IMR-90 (cell line): ENCODE measurements around the gene NIPBL. TPM values are rescaled to one million over a fixed set of nuclear protein-coding genes. Genes with fewer than 3 reads are reported as not detected.

Experiments
- ATAC-seq: fragments of 200-7000 bp; cut with Tn5 transposase; 2 replicates; pipeline ENCODE4 v1.9.1; 2020; ENCODE audit warnings: low read depth, mild to moderate bottlenecking, moderate library complexity
- BruUV-seq: library from RNA; stranded (reverse); fragments of 400-500 nt; replicated peaks from 2 replicates; lab custom pipeline; 2021; lab: Mats Ljungman, UMichigan
- CTCF ChIA-PET: fragments of 300-600 bp; formaldehyde crosslinking; extraction: SDS; loops from one replicate; lab custom pipeline; 2021; ENCODE audit warnings: antibody characterized with exemption; lab: Yijun Ruan, JAX
- POLR2A ChIA-PET: fragments of 300-600 bp; sonication (Branson Sonifier 250); formaldehyde crosslinking; loops from one replicate; lab custom pipeline; 2022; ENCODE audit warnings: antibody characterized with exemption; ENCODE audit not compliant: unreplicated experiment; lab: Charles Lee
- DNase-seq: peaks from one replicate; pipeline ENCODE4 v3.0.0; 2013
- H2AFZ ChIP-seq: replicated peaks from 2 replicates; pipeline ENCODE3; 2013; ENCODE audit warnings: low read length, mild to moderate bottlenecking; ENCODE audit not compliant: poor library complexity
- H2AK5ac ChIP-seq: 2 replicates; pipeline ENCODE4 v1.6.1; 2013; ENCODE audit warnings: low read depth, low read length, inconsistent platforms
- H2AK9ac ChIP-seq: replicated peaks from 2 replicates; pipeline ENCODE3; 2013; ENCODE audit warnings: mild to moderate bottlenecking, low read depth, low read length, moderate library complexity; ENCODE audit not compliant: poor library complexity
- H2BK120ac ChIP-seq: 2 replicates; pipeline ENCODE4 v1.6.1; 2013; ENCODE audit warnings: low read depth, low read length, inconsistent platforms
- H2BK15ac ChIP-seq: 3 replicates; pipeline ENCODE4 v1.6.1; 2013; ENCODE audit warnings: low read depth, low read length, inconsistent platforms
- H2BK20ac ChIP-seq: 2 replicates; pipeline ENCODE4 v1.6.1; 2013; ENCODE audit warnings: low read depth, mild to moderate bottlenecking, inconsistent platforms, low read length, moderate library complexity
- H2BK5ac ChIP-seq: 2 replicates; pipeline ENCODE4 v1.6.1; 2013; ENCODE audit warnings: mild to moderate bottlenecking, low read depth, low read length, inconsistent platforms; ENCODE audit not compliant: poor library complexity, severe bottlenecking
- H3K14ac ChIP-seq: replicated peaks from 2 replicates; pipeline ENCODE4 v1.6.1; 2013; ENCODE audit warnings: low read depth, low read length, inconsistent platforms
- H3K18ac ChIP-seq: 2 replicates; pipeline ENCODE4 v1.6.1; 2013; ENCODE audit warnings: low read depth, low read length, control low read depth
- H3K23ac ChIP-seq: 2 replicates; pipeline ENCODE4 v1.6.1; 2013; ENCODE audit warnings: low read depth, low read length, inconsistent platforms
- H3K27ac ChIP-seq: 2 replicates; pipeline ENCODE4 v1.5.1; 2013; ENCODE audit warnings: mild to moderate bottlenecking, control low read depth, low read length; ENCODE audit not compliant: insufficient read depth
- H3K27me3 ChIP-seq: 2 replicates; pipeline ENCODE4 v1.6.1; 2013; ENCODE audit warnings: low read length; ENCODE audit not compliant: control insufficient read depth, insufficient read depth
- H3K36me3 ChIP-seq: 2 replicates; pipeline ENCODE4 v1.6.1; 2013; ENCODE audit warnings: low read length, mixed read lengths; ENCODE audit not compliant: control insufficient read depth, insufficient read depth
- H3K4ac ChIP-seq: 2 replicates; pipeline ENCODE4 v1.6.1; 2013; ENCODE audit warnings: low read depth, low read length, inconsistent platforms
- H3K4me1 ChIP-seq: 2 replicates; pipeline ENCODE4 v1.6.1; 2013; ENCODE audit warnings: low read length, mixed read lengths; ENCODE audit not compliant: control insufficient read depth, insufficient read depth
- H3K4me2 ChIP-seq: 2 replicates; pipeline ENCODE4 v1.6.1; 2013; ENCODE audit warnings: low read depth, mild to moderate bottlenecking, control low read depth, low read length, moderate library complexity
- H3K4me3 ChIP-seq: 2 replicates; pipeline ENCODE4 v1.5.1; 2013; ENCODE audit warnings: low read depth, mild to moderate bottlenecking, control low read depth, low read length, moderate library complexity; ENCODE audit not compliant: insufficient read depth
- H3K56ac ChIP-seq: 2 replicates; pipeline ENCODE4 v1.6.1; 2013; ENCODE audit warnings: low read length, inconsistent platforms; ENCODE audit not compliant: insufficient read depth; ENCODE audit errors: extremely low read depth
- H3K79me1 ChIP-seq, 2 experiments: 2 replicates each; pipeline ENCODE4 v1.6.1; 2013; ENCODE audit warnings: low read length in 2 of 2, inconsistent platforms in 1 of 2, low read depth in 1 of 2
- H3K9ac ChIP-seq: 2 replicates; pipeline ENCODE4 v1.6.1; 2013; ENCODE audit warnings: low read depth, low read length, control low read depth
- H3K9me1 ChIP-seq: 2 replicates; pipeline ENCODE4 v1.6.1; 2013; ENCODE audit warnings: low read length, inconsistent platforms; ENCODE audit not compliant: insufficient read depth
- H3K9me3 ChIP-seq: 2 replicates; pipeline ENCODE4 v1.6.1; 2013; ENCODE audit warnings: low read length; ENCODE audit not compliant: control insufficient read depth, insufficient read depth
- H4K20me1 ChIP-seq: 2 replicates; pipeline ENCODE4 v1.6.1; 2013; ENCODE audit warnings: low read length, inconsistent platforms; ENCODE audit not compliant: insufficient read depth
- H4K5ac ChIP-seq: 2 replicates; pipeline ENCODE4 v1.6.1; 2013; ENCODE audit warnings: mild to moderate bottlenecking, low read depth, low read length, control low read depth
- H4K8ac ChIP-seq, 2 experiments: 2 replicates each; pipeline ENCODE4 v1.6.1; 2013; ENCODE audit warnings: low read depth in 2 of 2, low read length in 2 of 2, control low read depth in 1 of 2, inconsistent platforms in 1 of 2
- H4K91ac ChIP-seq: 2 replicates; pipeline ENCODE4 v1.6.1; 2013; ENCODE audit warnings: low read depth, low read length, inconsistent platforms; ENCODE audit not compliant: insufficient read depth
- BHLHE40 ChIP-seq: fragments of 150-350 bp; IDR thresholded peaks from 2 replicates; pipeline ENCODE4 v1.6.1; 2016; ENCODE audit warnings: mild to moderate bottlenecking, low read depth, low read length
- CEBPB ChIP-seq: IDR thresholded peaks from 2 replicates; pipeline ENCODE4 v1.6.1; 2012; ENCODE audit warnings: low read depth, low read length, improper control_type of control experiment
- CHD1 ChIP-seq: IDR thresholded peaks from 2 replicates; pipeline ENCODE4 v1.6.1; 2012; ENCODE audit warnings: low read depth, low read length, improper control_type of control experiment
- FOS ChIP-seq: fragments of 150-350 bp; IDR thresholded peaks from 2 replicates; pipeline ENCODE4 v1.6.1; 2016; ENCODE audit warnings: low read depth, low read length
- MAFK ChIP-seq: IDR thresholded peaks from 2 replicates; pipeline ENCODE4 v1.6.1; 2012; ENCODE audit warnings: low read depth, low read length, improper control_type of control experiment
- MAZ ChIP-seq: IDR thresholded peaks from 2 replicates; pipeline ENCODE4 v1.6.1; 2012; ENCODE audit warnings: low read depth, mild to moderate bottlenecking, low read length, improper control_type of control experiment, moderate library complexity, borderline replicate concordance
- MXI1 ChIP-seq: IDR thresholded peaks from 2 replicates; pipeline ENCODE4 v1.6.1; 2012; ENCODE audit warnings: low read depth, mild to moderate bottlenecking, low read length, moderate library complexity, borderline replicate concordance
- NFE2L2 ChIP-seq: fragments of 150-350 bp; IDR thresholded peaks from 2 replicates; pipeline ENCODE4 v1.6.1; 2016; ENCODE audit warnings: low read depth, mild to moderate bottlenecking, low read length
- POLR2A ChIP-seq: IDR thresholded peaks from 2 replicates; pipeline ENCODE4 v1.6.1; 2012; ENCODE audit warnings: mild to moderate bottlenecking, low read depth, low read length
- RCOR1 ChIP-seq: IDR thresholded peaks from 2 replicates; pipeline ENCODE4 v1.6.1; 2012; ENCODE audit warnings: mild to moderate bottlenecking, low read length, improper control_type of control experiment; ENCODE audit not compliant: insufficient replicate concordance
- RFX5 ChIP-seq: IDR thresholded peaks from 2 replicates; pipeline ENCODE4 v1.8.0; 2012; ENCODE audit warnings: low read depth, mild to moderate bottlenecking, low read length, moderate library complexity
- USF2 ChIP-seq: fragments of 150-350 bp; IDR thresholded peaks from 2 replicates; pipeline ENCODE4 v1.6.1; 2017; ENCODE audit warnings: mild to moderate bottlenecking, antibody characterized with exemption, low read length, low read depth
- WGBS, 2 experiments: methylation state at CpG; one replicate each; pipeline versions ENCODE4 v1.1.5 to v1.1.7; 2013; ENCODE audit warnings: missing lambda C conversion rate in 2 of 2; ENCODE audit not compliant: insufficient read length in 1 of 2; ENCODE audit errors: extremely low coverage in 2 of 2; 5-methylcytosine and 5-hydroxymethylcytosine counted together
- dilution Hi-C: fragments of 300-500 bp; cut with HindIII; formaldehyde crosslinking; loops from one replicate; pipeline ENCODE4 v1.14.3; 2018; ENCODE audit warnings: low sequenced_read_pairs; ENCODE audit not compliant: unreplicated experiment
- in situ Hi-C: fragments of 300-500 bp; cut with MboI; formaldehyde crosslinking; loops from 3 replicates; pipeline ENCODE4 v1.14.3; 2019; ENCODE audit warnings: low sequenced_read_pairs, inconsistent platforms, mixed read lengths
- intact Hi-C: fragments of 100-400 bp; cut with micrococcal nuclease; formaldehyde crosslinking; loops from 2 replicates; pipeline ENCODE4 v1.10.0; 2022
- polyA plus RNA-seq, 3 experiments: library from polyadenylated mRNA; depleted of rRNA; stranded (reverse); fragments of >200 nt; gene quantifications; 2 replicates each; pipeline ENCODE4 v1.2.3, GENCODE V29; 2012; ENCODE audit warnings: low replicate concordance in 1 of 3
- total RNA-seq: library from RNA; depleted of rRNA; stranded (reverse); fragments of >200 nt; gene quantifications from 2 replicates; pipeline ENCODE4 v1.2.3, GENCODE V29; 2012

NIPBL gene
- total and polyA plus RNA-seq, 2 of the 4 experiments (the other 2 are of a cell fraction): 8.4 to 46.4 TPM

DNA sequence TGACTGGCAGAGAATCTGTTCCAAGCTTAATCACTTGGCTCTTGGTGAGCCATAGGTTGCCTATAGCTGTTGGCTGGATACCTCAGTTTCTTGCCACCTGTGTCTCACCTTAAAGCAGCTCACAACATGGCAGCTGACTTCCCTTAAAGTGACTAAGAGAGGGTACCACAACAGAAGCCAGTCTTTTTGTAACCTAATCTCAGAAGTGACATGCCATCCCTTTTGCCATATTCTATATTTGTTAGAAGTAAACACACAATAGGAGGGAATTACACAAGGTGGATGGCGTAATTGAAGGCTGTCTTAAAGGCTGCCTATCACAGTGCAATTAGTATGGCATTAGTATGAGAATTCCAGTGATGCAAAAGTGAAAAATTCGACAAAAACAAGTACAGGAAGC, 28.1 kb downstream of the NIPBL start:
- Histone ChIP-seq H4K5ac (no peak overlapping the region), H2BK20ac (no peak overlapping the region), H3K4ac (no peak overlapping the region), H4K20me1 (peaks cover 71% of the 10 kb centered on the region), H2BK120ac (no peak overlapping the region), H3K18ac (no peak overlapping the region), H3K4me1 (peaks cover 5% of the 10 kb centered on the region; the same call in 1 of the 2 replicates), H4K91ac (no peak overlapping the region), H3K9ac (no peak overlapping the region), H3K9me3 (no peaks in the 10 kb centered on the region), H2AK5ac (no peak overlapping the region), H3K4me2 (no peak overlapping the region), H3K56ac (no peak overlapping the region), H2AFZ (no peak overlapping the region), H3K23ac (no peak overlapping the region), H3K27ac (no peak overlapping the region), H3K36me3 (no peaks in the 10 kb centered on the region), H3K4me3 (no peak overlapping the region), H3K79me1 (peaks cover 17 to 60% of the 10 kb centered on the region in 2 experiments), H3K9me1 (peaks cover 4% of the 10 kb centered on the region), H3K14ac (no peak overlapping the region), H4K8ac (no peak overlapping the region), H3K27me3 (no peaks in the 10 kb centered on the region), H2BK5ac (no peak overlapping the region), H2AK9ac (no peak overlapping the region), H2BK15ac (no peak overlapping the region)
- no TSS peak for BruUV-seq
- intact Hi-C loops (no loop called here), dilution Hi-C loops (no loop called here), in situ Hi-C loops (no loop called here)
- ATAC-seq: no peak
- ChIA-PET CTCF (interaction anchor here (0.5 kb wide), 1 partner anchor 474 kb away, joined by 3 read pairs; no protein-coding TSS in a partner anchor), POLR2A (no interaction called here)
- no CpG with 5 or more reads among the region's 2 CpGs for WGBS, 2 experiments
- TF ChIP-seq FOS: no peak
- TF ChIP-seq BHLHE40: no peak
- TF ChIP-seq MAFK: no peak
- no peak for TF ChIP-seq NFE2L2
- TF ChIP-seq USF2: no peak
- TF ChIP-seq POLR2A: no peak
- no peak for TF ChIP-seq CHD1
- TF ChIP-seq CEBPB: no peak
- no peak for TF ChIP-seq RFX5
- TF ChIP-seq RCOR1: no peak
- no peak for TF ChIP-seq MXI1
- TF ChIP-seq MAZ: no peak
- DNase-seq: no peak
